GM12872 (cell line): ENCODE data around the gene ZMIZ1.

Experiments
- CTCF ChIP-seq: IDR thresholded peaks from 3 replicates; pipeline ENCODE4 v1.5.1; 2011; ENCODE audit warnings: low read depth, mild to moderate bottlenecking, low read length, moderate library complexity; ENCODE audit not compliant: insufficient read depth

The ZMIZ1 gene

GRCh38 chr10:79187121-79187940 is 118.6 kb downstream of the ZMIZ1 start:
- TF ChIP-seq CTCF, result no peak

- no peak for TF ChIP-seq CTCF
Measured at GRCh38 chr10:79188154-79188965, 119.6 kb downstream of the ZMIZ1 start.

GRCh38 chr10:79189181-79189580 is 120.4 kb downstream of the ZMIZ1 start:
- TF ChIP-seq CTCF, result no peak

GRCh38 chr10:79189853-79190435 is 121.2 kb downstream of the ZMIZ1 start:
- no peak for TF ChIP-seq CTCF

GRCh38 chr10:79190740-79191261 is 122.0 kb downstream of the ZMIZ1 start:
- TF ChIP-seq CTCF, result no peak

GRCh38 chr10:79191951-79192676 is 123.3 kb downstream of the ZMIZ1 start:
- TF ChIP-seq CTCF, result no peak
